ENCODE data around the gene ANKRD40. TPM values are rescaled to one million over a fixed set of nuclear protein-coding genes. Genes with fewer than 3 reads are reported as not detected.
"Not testable (repeated sequence)": the region's sequence is repeated elsewhere in the genome, so short reads cannot be mapped to it uniquely, and the experiment has no call there.

ANKRD40 gene
- total RNA-seq, 4 donors from 2014 or later = 22.4 to 31.1 (median 22.7) TPM

- intact Hi-C loops (cut with DNase I; ENCODE audit: low total_unique reads) = no loop called here
- 77 to 80% methylated on average over 12 of the region's 12 CpGs for WGBS, 2 donors
- TF ChIP-seq, protein P1, sequence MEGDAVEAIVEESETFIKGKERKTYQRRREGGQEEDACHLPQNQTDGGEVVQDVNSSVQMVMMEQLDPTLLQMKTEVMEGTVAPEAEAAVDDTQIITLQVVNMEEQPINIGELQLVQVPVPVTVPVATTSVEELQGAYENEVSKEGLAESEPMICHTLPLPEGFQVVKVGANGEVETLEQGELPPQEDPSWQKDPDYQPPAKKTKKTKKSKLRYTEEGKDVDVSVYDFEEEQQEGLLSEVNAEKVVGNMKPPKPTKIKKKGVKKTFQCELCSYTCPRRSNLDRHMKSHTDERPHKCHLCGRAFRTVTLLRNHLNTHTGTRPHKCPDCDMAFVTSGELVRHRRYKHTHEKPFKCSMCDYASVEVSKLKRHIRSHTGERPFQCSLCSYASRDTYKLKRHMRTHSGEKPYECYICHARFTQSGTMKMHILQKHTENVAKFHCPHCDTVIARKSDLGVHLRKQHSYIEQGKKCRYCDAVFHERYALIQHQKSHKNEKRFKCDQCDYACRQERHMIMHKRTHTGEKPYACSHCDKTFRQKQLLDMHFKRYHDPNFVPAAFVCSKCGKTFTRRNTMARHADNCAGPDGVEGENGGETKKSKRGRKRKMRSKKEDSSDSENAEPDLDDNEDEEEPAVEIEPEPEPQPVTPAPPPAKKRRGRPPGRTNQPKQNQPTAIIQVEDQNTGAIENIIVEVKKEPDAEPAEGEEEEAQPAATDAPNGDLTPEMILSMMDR (IDR thresholded peaks at IDR 0.05) = no peak
- TF ChIP-seq POLR2A (IDR thresholded peaks at IDR 0.05) = no peak
- no peak for DNase-seq (ENCODE audit: low spot score in 2 of 2)
- no peak overlapping the region for H3K4me3 ChIP-seq (ENCODE audit: low read depth, poor library complexity, severe bottlenecking)
These were observed 18.3 kb upstream of the ANKRD40 start for GRCh38 chr17:50725769-50726655.

DNA sequence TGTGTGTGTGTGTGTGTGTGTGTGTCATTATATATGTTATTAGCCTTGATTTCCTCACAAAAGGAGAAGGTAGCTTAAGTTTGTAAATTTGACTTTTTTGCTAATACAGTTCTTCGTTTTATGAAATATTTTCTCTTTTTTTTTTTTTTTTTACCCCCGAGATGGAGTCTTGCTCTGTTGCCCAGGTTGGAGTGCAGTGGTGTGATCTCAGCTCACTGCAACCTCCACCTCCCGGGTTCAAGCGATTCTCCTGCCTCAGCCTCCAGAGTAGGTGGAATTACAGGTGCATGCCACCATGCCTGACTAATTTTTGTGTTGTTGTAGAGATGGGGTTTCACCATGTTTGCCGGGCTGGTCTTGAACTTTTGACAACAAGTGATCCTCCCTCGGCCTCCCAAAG is 16.9 kb upstream of the ANKRD40 start:
- intact Hi-C loops (cut with DNase I; ENCODE audit: low total_unique reads); H3K4me3 ChIP-seq (ENCODE audit: low read depth, poor library complexity, severe bottlenecking); DNase-seq (ENCODE audit: low spot score in 2 of 2): not testable (repeated sequence)
- WGBS, 2 donors = 90 to 95% methylated on average over 6 of the region's 6 CpGs

DNA sequence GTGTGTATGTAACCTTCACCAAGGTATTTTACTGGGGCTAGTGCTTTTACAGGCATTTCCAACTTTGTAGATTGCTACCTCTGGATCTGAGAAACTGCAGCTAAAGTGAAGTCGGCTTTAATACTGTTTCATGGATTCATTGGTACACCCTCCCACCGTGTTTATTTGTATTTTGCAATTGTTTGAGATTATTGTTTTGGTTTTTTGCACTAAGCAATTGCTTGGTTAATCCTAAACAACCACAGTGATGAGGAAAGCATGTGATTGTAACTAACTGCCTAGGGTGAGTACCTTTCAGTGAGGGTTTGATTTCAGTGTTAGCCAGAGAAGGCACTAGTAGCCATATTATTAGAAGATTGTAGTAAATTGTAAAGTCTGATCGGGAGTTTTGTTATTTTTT is 15.0 kb upstream of the ANKRD40 start:
- intact Hi-C loops (cut with DNase I; ENCODE audit: low total_unique reads) = no loop called here
- WGBS, 2 donors = 36 to 39% methylated on average over 3 of the region's 3 CpGs
- H3K4me3 ChIP-seq (ENCODE audit: low read depth, poor library complexity, severe bottlenecking) = no peak overlapping the region
- DNase-seq (ENCODE audit: low spot score in 2 of 2) = no peak
- no peak for TF ChIP-seq POLR2A (IDR thresholded peaks at IDR 0.05)
- TF ChIP-seq, protein P1 (IDR thresholded peaks at IDR 0.05) = no peak

DNA sequence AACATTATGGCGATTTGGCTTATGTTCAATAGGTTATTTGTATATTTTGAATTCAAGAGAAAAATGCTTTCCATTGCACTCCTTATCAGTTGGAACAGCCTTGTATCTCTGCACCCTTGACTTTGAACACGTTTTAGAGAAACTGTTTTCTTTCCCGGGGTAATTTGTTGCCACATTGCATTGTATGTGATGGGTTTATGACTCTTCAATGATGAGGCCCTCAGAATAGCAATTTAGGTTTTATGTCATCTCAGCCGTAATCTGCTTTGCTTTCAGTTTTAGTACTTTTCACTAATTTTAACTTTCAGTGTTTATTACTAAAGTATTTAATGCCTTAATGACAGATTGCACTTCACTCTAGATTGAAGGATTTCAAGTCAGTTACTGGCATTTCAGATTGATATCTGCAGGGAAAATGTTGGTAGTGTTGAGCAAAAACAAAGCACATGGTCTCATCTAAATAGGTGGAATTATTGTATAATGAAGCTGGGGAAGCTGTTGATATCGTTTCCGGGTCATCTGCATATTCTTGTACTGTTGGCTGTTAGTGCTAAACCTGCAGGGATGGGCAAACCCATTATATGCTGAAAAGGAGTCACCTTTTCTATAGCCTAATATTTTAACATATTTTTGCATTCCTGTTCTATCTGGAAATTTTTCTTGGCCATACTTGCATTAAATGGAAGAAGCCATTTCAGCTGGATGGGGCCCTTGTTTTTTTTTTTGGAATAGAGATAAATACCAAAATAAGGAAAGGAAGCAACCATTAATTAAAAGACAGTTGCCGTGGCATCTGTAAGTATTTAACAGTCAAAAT is 13.7 kb upstream of the ANKRD40 start:
- intact Hi-C loops (cut with DNase I; ENCODE audit: low total_unique reads) = no loop called here
- WGBS, 2 donors = 3 to 8% methylated on average over 7 of the region's 7 CpGs
- peak overlapping the region; percentile 96 for H3K4me3 ChIP-seq (ENCODE audit: low read depth, poor library complexity, severe bottlenecking)
- no peak for DNase-seq (ENCODE audit: low spot score in 2 of 2)
- TF ChIP-seq, protein P1 (IDR thresholded peaks at IDR 0.05) = no peak
- TF ChIP-seq POLR2A (IDR thresholded peaks at IDR 0.05) = no peak

GRCh38 chr17:50719924-50720794 is 12.4 kb upstream of the ANKRD40 start:
- peak overlapping the region; percentile 96 for H3K4me3 ChIP-seq (ENCODE audit: low read depth, poor library complexity, severe bottlenecking)
- 1% methylated on average over 22 to 25 of the region's 25 CpGs for WGBS, 2 donors
- intact Hi-C loops (cut with DNase I; ENCODE audit: low total_unique reads) = no loop called here
- no peak for DNase-seq (ENCODE audit: low spot score in 2 of 2)
- no peak for TF ChIP-seq POLR2A (IDR thresholded peaks at IDR 0.05)
- TF ChIP-seq, protein P1 (IDR thresholded peaks at IDR 0.05) = no peak
